22Rv1 (cell line): ENCODE data around the gene NT5DC3.
"Not testable (repeated sequence)": the region's sequence is repeated elsewhere in the genome, so short reads cannot be mapped to it uniquely, and the experiment has no call there.

Experiments used
- H3K27ac ChIP-seq: fragments of 450-650 bp; 2 replicates; pipeline ENCODE4 v1.5.1; 2017
- CTCF ChIP-seq: fragments of 450-650 bp; IDR thresholded peaks from 2 replicates; pipeline ENCODE4 v1.5.1; 2017; ENCODE audit warnings: mild to moderate bottlenecking
- ZFX ChIP-seq: fragments of 450-650 bp; IDR thresholded peaks from 2 replicates; pipeline ENCODE4 v1.6.1; 2017; ENCODE audit warnings: antibody characterized with exemption, borderline replicate concordance

The NT5DC3 gene

DNA sequence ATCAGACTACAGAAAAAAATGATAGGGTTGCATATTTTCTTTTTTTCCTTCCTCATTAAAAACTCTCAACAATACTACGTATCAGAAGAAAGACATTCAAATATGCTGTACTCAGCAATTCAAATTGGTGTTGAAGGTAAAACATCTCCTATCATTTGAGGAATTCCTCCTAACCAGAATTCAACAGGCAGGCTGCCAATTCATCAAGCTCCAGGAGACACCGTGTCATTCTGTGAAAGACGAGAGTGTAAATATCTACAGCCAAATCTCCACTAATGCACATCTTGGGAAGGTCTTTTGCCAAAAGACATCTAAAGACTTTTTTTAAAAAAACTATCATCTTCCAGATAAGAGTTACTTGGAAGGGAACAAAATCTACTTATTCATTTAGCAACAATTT lies 26.6 kb downstream of the NT5DC3 start:
- H3K27ac ChIP-seq, result no peak overlapping the region
- TF ChIP-seq ZFX (no peak), CTCF (no peak)

DNA sequence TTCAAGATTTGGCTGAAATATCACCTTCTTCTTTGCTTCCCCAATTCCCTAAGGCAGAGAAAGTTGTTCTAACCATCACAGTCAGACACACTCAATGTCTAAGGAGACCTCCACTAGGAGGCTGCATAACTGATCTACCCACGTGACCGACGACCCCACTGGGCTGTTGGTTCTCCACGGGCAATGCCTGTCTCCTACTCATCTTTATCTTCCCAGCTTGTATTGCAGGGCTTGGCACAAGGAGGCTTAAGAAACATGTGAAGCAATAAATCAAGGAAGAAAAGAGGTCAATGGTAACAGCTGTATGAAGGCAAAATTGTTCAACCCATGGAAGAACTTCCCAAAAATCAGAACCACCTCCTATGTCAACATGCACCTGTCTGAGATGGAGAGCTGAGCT lies 27.1 kb downstream of the NT5DC3 start:
- TF ChIP-seq CTCF (no peak), ZFX (no peak)
- no peak overlapping the region for H3K27ac ChIP-seq

- H3K27ac ChIP-seq, result no peak overlapping the region
- TF ChIP-seq CTCF (no peak), ZFX (no peak)
These were observed 27.6 kb downstream of the NT5DC3 start for GRCh38 chr12:103813426-103813825.

DNA sequence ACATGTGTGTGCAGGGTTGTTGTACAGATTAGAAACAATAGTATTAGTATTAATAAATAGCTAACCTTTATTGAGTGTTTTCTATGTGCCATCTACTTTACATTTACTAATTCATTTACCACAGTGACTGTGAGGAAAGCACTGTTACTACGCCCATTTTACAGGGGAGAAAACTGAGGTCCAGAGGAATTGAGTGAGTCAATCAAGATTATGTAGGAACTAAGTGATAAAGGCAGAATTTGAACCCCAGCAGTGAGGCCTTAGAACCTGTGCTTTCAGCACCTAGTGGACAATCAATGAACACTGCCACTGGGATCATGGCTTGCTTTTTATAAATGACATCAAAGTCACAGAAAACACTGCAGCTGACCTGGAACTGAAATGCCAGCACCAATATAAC lies 28.2 kb downstream of the NT5DC3 start:
- TF ChIP-seq CTCF (no peak; the same call in 1 of the 2 replicates), ZFX (no peak)
- no peak overlapping the region for H3K27ac ChIP-seq

GRCh38 chr12:103811791-103812190 lies 29.2 kb downstream of the NT5DC3 start:
- H3K27ac ChIP-seq, result no peak overlapping the region
- TF ChIP-seq ZFX (no peak), CTCF (no peak)

- TF ChIP-seq CTCF (no peak), ZFX (no peak)
- no peak overlapping the region for H3K27ac ChIP-seq
These were observed 30.9 kb downstream of the NT5DC3 start for GRCh38 chr12:103810111-103810510.

DNA sequence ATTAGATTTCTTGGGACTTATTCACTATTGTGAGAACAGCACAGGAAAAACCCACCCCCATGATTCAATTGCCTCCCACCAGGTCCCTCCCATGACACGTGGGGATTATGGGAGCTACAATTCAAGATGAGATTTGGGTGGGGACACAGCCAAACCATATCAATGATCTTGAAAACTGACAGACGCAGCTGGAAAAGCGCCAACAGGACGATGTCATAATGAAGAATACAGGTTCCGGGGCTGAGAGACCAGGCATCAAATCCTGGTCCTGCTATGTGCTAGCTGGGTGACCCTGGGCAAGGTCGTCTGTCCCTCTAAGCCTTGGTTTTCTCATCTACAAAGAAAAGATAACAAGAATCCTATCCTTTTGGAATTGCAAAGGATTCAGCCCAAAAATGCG lies 31.4 kb downstream of the NT5DC3 start:
- H3K27ac ChIP-seq, result not testable (repeated sequence)

DNA sequence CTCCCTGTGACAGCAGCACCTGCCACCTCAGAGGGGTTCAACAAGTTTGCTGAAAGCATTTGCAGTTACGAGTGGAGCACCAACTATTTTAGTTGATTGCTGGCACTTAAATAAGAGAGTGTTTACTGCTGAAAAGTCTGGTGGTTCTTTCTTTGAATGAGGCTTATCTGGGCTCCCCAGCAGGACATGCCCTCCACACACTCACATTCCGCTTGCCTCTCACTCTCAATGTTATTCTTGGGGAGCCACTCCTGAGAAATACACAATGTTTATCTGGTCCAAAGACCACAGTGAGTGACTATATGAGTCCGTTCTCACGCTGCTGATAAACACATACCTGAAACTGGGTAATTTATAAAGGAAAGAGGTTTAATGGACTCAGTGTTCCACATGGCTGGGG lies 31.9 kb downstream of the NT5DC3 start:
- no peak overlapping the region for H3K27ac ChIP-seq
- no peak for TF ChIP-seq CTCF
- TF ChIP-seq ZFX, result no peak
